ENCODE results near the gene RNF207. TPM values are rescaled to one million over a fixed set of nuclear protein-coding genes. Genes with fewer than 3 reads are reported as not detected.

RNF207 gene
- total and polyA plus RNA-seq, 2 of the 13 experiments (the other 11 are each of a cell fraction or from before 2014, with no cell fraction given) = 9.8 to 15.9 TPM

DNA sequence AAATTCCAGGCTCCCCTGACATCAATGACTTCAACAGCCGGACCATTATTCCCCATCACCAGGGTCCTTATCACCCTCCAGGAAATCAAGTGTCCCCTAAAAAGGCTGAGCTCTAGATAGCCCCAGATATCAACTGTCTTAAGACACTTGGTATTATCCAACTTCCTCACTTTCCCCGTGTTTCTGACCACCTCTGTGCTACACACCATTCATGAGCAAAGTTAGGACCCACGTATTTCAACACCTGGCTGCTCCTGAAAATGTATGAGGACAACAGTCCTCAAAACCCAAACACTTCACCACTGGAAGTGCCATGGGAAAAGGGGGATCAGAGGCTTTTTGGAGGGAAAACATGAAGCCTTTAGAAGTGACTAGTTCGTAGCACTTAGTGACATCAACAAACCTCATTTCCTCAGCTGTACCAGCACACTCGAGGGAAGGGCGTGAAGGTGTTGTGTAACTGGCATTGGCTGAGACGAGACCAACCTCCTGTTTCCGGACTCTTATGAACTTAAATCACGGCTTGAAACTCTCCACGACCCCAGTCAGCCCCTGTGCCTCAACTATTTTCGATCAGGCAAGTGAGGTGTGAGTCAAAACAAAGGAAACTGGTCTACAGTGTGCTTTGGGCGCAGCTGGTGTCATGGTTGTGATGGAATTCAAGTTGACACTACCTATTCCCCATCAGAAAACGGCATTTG lies 21.7 kb upstream of the RNF207 start:
- Histone ChIP-seq H3K4me3 (replicated peaks in 1 of 3; ENCODE audit: insufficient read depth in 1 of 3, low read depth in 2 of 3, low read length in 3 of 3) (no peak overlapping the region), H2AFZ (ENCODE audit: low read length) (no peak overlapping the region), H3K9ac (ENCODE audit: insufficient read depth, low read depth, low read length) (no peak overlapping the region), H4K20me1 (ENCODE audit: insufficient read depth, low read length) (peaks cover 47% of the 10 kb centered on the region), H3K27me3 (ENCODE audit: control insufficient read depth in 1 of 2, insufficient read depth in 2 of 2, low read length in 2 of 2) (peaks cover 0 to 6% of the 10 kb centered on the region in 2 experiments; a peak in 1 of 5 replicates), H3K27ac (ENCODE audit: extremely low read length, insufficient read depth, low read length) (no peak overlapping the region), H3K36me3 (replicated peaks in 1 of 2; ENCODE audit: control insufficient read depth in 1 of 2, insufficient read depth in 2 of 2, low read length in 2 of 2) (peaks cover 18 to 37% of the 10 kb centered on the region in 2 experiments), H3K79me2 (ENCODE audit: insufficient read depth, low read length) (peaks cover 11% of the 10 kb centered on the region), H3K4me1 (ENCODE audit: insufficient read depth, low read length) (no peaks in the 10 kb centered on the region), H3K9me3 (ENCODE audit: low read length) (no peaks in the 10 kb centered on the region), H3K4me2 (ENCODE audit: low read depth, low read length) (no peak overlapping the region)
- POLR2A ChIA-PET = interaction anchor here (1.7 kb wide), 1 partner anchor 15 kb away, joined by 6 read pairs; the partner anchor contains the start of gene RPL22
- CTCF ChIA-PET (ENCODE audit: low intra/inter-chr PET ratio, low total read pairs) = no interaction called here
- intact Hi-C loops (cut with micrococcal nuclease; ENCODE audit: unreplicated experiment) (no loop called here), in situ Hi-C loops (cut with HindIII; ENCODE audit: extremely low pct_ligation_motif_present, low pct_unique_long_range_greater_than_20kb) (no loop called here)
- no TSS peak for BruUV-seq (replicated peaks)
- WGBS (ENCODE audit: low lambda C conversion rate) = 89% methylated on average over 13 of the region's 13 CpGs
- ATAC-seq (no peak), DNase-seq (ENCODE audit: low spot score) (no peak), FAIRE-seq (no peak)
- TF ChIP-seq ZNF792 (CRISPR knock-in tag; IDR thresholded peaks at IDR 0.05) = no peak
- TF ChIP-seq, protein P1, sequence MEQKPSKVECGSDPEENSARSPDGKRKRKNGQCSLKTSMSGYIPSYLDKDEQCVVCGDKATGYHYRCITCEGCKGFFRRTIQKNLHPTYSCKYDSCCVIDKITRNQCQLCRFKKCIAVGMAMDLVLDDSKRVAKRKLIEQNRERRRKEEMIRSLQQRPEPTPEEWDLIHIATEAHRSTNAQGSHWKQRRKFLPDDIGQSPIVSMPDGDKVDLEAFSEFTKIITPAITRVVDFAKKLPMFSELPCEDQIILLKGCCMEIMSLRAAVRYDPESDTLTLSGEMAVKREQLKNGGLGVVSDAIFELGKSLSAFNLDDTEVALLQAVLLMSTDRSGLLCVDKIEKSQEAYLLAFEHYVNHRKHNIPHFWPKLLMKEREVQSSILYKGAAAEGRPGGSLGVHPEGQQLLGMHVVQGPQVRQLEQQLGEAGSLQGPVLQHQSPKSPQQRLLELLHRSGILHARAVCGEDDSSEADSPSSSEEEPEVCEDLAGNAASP (CRISPR knock-in tag; IDR thresholded peaks at IDR 0.05; ENCODE audit: borderline replicate concordance) = no peak
- TF ChIP-seq ZNF775 (CRISPR knock-in tag; IDR thresholded peaks at IDR 0.05; ENCODE audit: borderline replicate concordance) = no peak
- TF ChIP-seq ATF1 (CRISPR knock-in tag; IDR thresholded peaks at IDR 0.05) = no peak
- peak; percentile 76; the same call in 1 of the 2 replicates for TF ChIP-seq MBD4 (IDR thresholded peaks at IDR 0.05; ENCODE audit: borderline replicate concordance, low read length)
- TF ChIP-seq, protein P2, sequence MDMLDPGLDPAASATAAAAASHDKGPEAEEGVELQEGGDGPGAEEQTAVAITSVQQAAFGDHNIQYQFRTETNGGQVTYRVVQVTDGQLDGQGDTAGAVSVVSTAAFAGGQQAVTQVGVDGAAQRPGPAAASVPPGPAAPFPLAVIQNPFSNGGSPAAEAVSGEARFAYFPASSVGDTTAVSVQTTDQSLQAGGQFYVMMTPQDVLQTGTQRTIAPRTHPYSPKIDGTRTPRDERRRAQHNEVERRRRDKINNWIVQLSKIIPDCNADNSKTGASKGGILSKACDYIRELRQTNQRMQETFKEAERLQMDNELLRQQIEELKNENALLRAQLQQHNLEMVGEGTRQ (IDR thresholded peaks at IDR 0.05; ENCODE audit: low read depth, low read length) = no peak
- TF ChIP-seq, protein P2 (CRISPR knock-in tag; IDR thresholded peaks at IDR 0.05; ENCODE audit: borderline replicate concordance) = no peak
- TF ChIP-seq SOX5 (CRISPR knock-in tag; IDR thresholded peaks at IDR 0.05; ENCODE audit: borderline replicate concordance) = no peak
- peak; percentile 4 for TF ChIP-seq AGO2 (optimal IDR thresholded peaks at IDR 0.05; ENCODE audit: low read depth, low read length)
- 0 out of 4 replicates have a peak, but pooled peaks of 1 of the 2 experiments have one; percentile 31 for TF ChIP-seq POLR2A (IDR thresholded peaks at IDR 0.05; ENCODE audit: insufficient read depth in 1 of 2, low read depth in 2 of 2, low read length in 2 of 2)
- TF ChIP-seq RBM22 (optimal IDR thresholded peaks at IDR 0.05; ENCODE audit: low read length) = peak; percentile 81
- TF ChIP-seq ZNF230 (CRISPR knock-in tag; IDR thresholded peaks at IDR 0.05) = no peak
- TF ChIP-seq POLR2G (IDR thresholded peaks at IDR 0.05; ENCODE audit: low read depth, low read length) = 0 out of 2 replicates have a peak, but pooled peaks have one; percentile 20
- TF ChIP-seq CBX2 (IDR thresholded peaks at IDR 0.05; ENCODE audit: low read depth, low read length) = no peak
- TF ChIP-seq CBX2 (CRISPR knock-in tag; IDR thresholded peaks at IDR 0.05; ENCODE audit: low read depth) = no peak
- 0 out of 2 replicates have a peak, but pooled peaks have one; percentile 0 for TF ChIP-seq CEBPB (IDR thresholded peaks at IDR 0.05; ENCODE audit: borderline replicate concordance, low read depth, low read length)
- peak; percentile 51; the same call in 1 of the 2 replicates for TF ChIP-seq POLR2AphosphoS2 (IDR thresholded peaks at IDR 0.05; ENCODE audit: low read depth, low read length)
- TF ChIP-seq POLR2AphosphoS5 (IDR thresholded peaks at IDR 0.05; ENCODE audit: low read depth, low read length) = peak; percentile 14; the same call in 1 of the 2 replicates
